GM19452 (cell line): Measurements from ENCODE around the gene EDEM2.
"Not testable (repeated sequence)": the region's sequence is repeated elsewhere in the genome, so short reads cannot be mapped to it uniquely, and the experiment has no call there.

Experiments
- ATAC-seq: cut with Tn5 transposase; IDR thresholded peaks from one replicate; pipeline ENCODE4 v1.9.1; 2021; ENCODE audit not compliant: unreplicated experiment

Gene EDEM2

GRCh38 chr20:35133735-35134134 lies 13.4 kb downstream of the EDEM2 start:
- no peak for ATAC-seq

- ATAC-seq, result no peak
These were observed 14.1 kb downstream of the EDEM2 start for GRCh38 chr20:35133031-35133430.

- ATAC-seq, result no peak
These were observed 15.2 kb downstream of the EDEM2 start for GRCh38 chr20:35131934-35132333.

GRCh38 chr20:35129647-35130069 lies 17.5 kb downstream of the EDEM2 start:
- no peak for ATAC-seq

GRCh38 chr20:35125753-35126152 lies 21.4 kb downstream of the EDEM2 start:
- ATAC-seq, result no peak

GRCh38 chr20:35122756-35123405 lies 24.3 kb downstream of the EDEM2 start:
- ATAC-seq, result no peak

- ATAC-seq, result no peak
These were observed 25.9 kb downstream of the EDEM2 start for GRCh38 chr20:35121186-35121585.

GRCh38 chr20:35120012-35120701 lies 27.0 kb downstream of the EDEM2 start:
- ATAC-seq, result no peak

- ATAC-seq, result no peak
These were observed 29.5 kb downstream of the EDEM2 start for GRCh38 chr20:35117629-35118028.

GRCh38 chr20:35117196-35117595 lies 29.9 kb downstream of the EDEM2 start:
- no peak for ATAC-seq

GRCh38 chr20:35116258-35116657 lies 30.9 kb downstream of the EDEM2 start:
- ATAC-seq, result no peak

- ATAC-seq, result no peak
These were observed 31.5 kb downstream of the EDEM2 start for GRCh38 chr20:35115606-35116005.

- not testable (repeated sequence) for ATAC-seq
These were observed 34.9 kb downstream of the EDEM2 start for GRCh38 chr20:35112276-35112675.

GRCh38 chr20:35111141-35111888 lies 35.8 kb downstream of the EDEM2 start:
- ATAC-seq, result no peak

- ATAC-seq, result no peak
These were observed 38.2 kb downstream of the EDEM2 start for GRCh38 chr20:35108921-35109320.

GRCh38 chr20:35106827-35107380 lies 40.2 kb downstream of the EDEM2 start:
- no peak for ATAC-seq

- ATAC-seq, result no peak
These were observed 42.3 kb downstream of the EDEM2 start for GRCh38 chr20:35104685-35105295.

- ATAC-seq, result no peak
These were observed 45.5 kb downstream of the EDEM2 start for GRCh38 chr20:35101620-35102019.

- ATAC-seq, result no peak
These were observed 53.8 kb downstream of the EDEM2 start for GRCh38 chr20:35093267-35093884.

GRCh38 chr20:35092524-35093266 lies 54.4 kb downstream of the EDEM2 start, which contains the start of gene TRPC4AP:
Gene TRPC4AP, minus strand, starts transcription at chr20:35092807. Its CDS starts 26 bp downstream, at chr20:35092781.
- peak; percentile 95 for ATAC-seq
